SJCRH30 (cell line): ENCODE measurements around the gene KCNF1. TPM values are rescaled to one million over a fixed set of nuclear protein-coding genes. Genes with fewer than 3 reads are reported as not detected.
"Not testable (repeated sequence)": the region's sequence is repeated elsewhere in the genome, so short reads cannot be mapped to it uniquely, and the experiment has no call there.

Source experiments
- DNase-seq, 2 experiments: peaks; one replicate each; pipeline ENCODE4 v3.0.0-alpha.2; 2015 to 2020
- H3K27ac ChIP-seq: fragments of 250-450 bp; sonication (Bioruptor Pico); 2 replicates; pipeline ENCODE4 v1.5.1; 2020; ENCODE audit warnings: mild to moderate bottlenecking, moderate library complexity
- H3K27me3 ChIP-seq: fragments of 250-450 bp; sonication (Bioruptor Pico); 2 replicates; pipeline ENCODE4 v1.5.1; 2020; ENCODE audit warnings: mild to moderate bottlenecking, moderate library complexity
- H3K36me3 ChIP-seq: fragments of 250-450 bp; sonication (Bioruptor Pico); 2 replicates; pipeline ENCODE4 v1.5.1; 2020; ENCODE audit warnings: mild to moderate bottlenecking, moderate library complexity
- H3K4me1 ChIP-seq: fragments of 250-450 bp; sonication (Bioruptor Pico); 2 replicates; pipeline ENCODE4 v1.5.1; 2020; ENCODE audit warnings: mild to moderate bottlenecking, moderate library complexity
- H3K4me3 ChIP-seq: fragments of 250-450 bp; sonication (Bioruptor Pico); 2 replicates; pipeline ENCODE4 v1.5.1; 2020; ENCODE audit warnings: mild to moderate bottlenecking, moderate library complexity
- H3K9me3 ChIP-seq: fragments of 250-450 bp; sonication (Bioruptor Pico); replicated peaks from 2 replicates; pipeline ENCODE4 v1.5.1; 2020; ENCODE audit warnings: mild to moderate bottlenecking, moderate library complexity
- total RNA-seq: library from RNA; depleted of rRNA; stranded (reverse); fragments of >200 nt; shearing (Covaris generic); gene quantifications from 2 replicates; pipeline ENCODE4 v1.2.3, GENCODE V29; 2014

KCNF1 gene
- total RNA-seq, 1 experiment from 2014 or later, result 0.42 TPM

DNA sequence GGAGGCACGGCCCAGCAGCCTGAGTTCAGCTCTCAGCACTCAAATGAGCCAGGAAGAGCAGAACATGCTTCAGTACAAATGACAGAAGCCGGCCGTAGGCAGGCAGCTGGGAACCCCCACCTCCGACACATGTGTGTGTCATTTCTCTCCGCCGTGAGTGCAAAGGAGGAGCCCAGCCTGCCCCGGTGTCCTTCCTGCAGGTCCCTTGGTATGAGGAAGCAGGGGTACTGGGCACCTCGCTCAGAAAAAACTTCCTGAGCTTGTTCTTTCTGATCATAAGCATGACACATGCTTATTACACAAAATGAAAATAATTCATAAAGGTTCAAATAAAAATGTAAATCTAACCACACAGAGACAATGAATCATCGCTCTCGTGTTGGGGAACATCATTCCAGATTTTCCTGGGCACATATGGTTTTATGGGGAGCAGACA, 35.3 kb downstream of the KCNF1 start:
- H3K27ac ChIP-seq, result no peak overlapping the region
- H3K36me3 ChIP-seq, result no peaks in the 10 kb centered on the region
- H3K9me3 ChIP-seq, result no peaks in the 10 kb centered on the region
- no peak overlapping the region for H3K4me3 ChIP-seq
- peaks cover 3% of the 10 kb centered on the region; the same call in 1 of the 2 replicates for H3K27me3 ChIP-seq
- no peak for DNase-seq
- no peaks in the 10 kb centered on the region for H3K4me1 ChIP-seq

DNA sequence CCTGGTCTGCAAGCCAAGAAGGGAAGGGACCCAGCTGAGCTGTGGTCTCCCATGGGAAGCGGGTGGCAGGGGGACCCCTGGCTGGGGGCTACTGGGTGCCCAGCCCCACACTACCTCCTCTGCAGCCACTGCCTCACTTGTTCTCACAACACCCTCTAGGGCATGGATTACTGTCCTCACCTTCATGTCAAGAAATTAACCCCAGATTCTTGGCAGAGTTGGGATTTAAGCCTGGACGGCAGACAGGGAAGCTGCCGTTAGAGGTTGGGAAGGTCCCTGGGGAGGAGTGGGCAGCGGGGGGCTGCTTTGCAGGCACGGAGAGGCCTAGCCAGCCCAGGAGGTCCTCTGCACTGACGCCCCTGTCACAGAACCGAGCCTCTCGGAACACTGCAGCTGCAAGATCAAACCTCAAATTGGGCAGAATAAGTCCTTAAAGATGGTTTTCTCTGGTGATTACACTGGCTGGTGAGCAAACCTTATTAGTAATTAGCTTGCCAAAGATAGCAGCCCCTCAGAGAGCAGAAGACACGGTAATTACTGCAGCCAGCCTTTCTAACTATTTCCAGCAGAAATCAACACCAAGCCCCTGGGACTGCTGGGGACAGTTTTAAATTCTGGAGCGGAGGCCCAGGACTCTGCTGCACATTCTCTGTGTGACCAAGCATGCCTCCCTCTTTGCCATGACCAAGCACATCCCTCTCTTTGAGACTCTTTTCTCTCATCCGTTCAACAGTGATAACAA, 35.9 kb downstream of the KCNF1 start:
- Histone ChIP-seq H3K9me3 (no peaks in the 10 kb centered on the region), H3K27me3 (peaks cover 3% of the 10 kb centered on the region; the same call in 1 of the 2 replicates), H3K27ac (no peak overlapping the region), H3K4me1 (no peaks in the 10 kb centered on the region), H3K4me3 (no peak overlapping the region), H3K36me3 (no peaks in the 10 kb centered on the region)
- no peak for DNase-seq

DNA sequence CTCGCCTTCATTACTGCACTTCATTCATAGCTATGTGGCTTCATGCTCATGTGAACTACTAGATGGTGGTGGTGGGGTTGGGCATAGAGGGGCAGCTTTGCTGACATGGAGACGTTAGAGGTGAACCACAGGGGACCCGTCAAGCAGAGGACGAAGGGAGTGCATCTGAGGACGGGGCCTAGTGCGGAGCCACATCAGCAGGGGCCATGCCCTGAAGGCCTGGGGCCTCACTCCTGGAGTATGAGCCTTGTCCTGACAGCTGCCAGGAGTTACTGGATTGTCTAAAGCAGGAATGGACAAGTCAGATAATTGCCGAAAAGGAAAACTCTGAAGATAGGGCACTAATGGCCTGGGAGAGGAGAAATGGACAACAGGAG, 36.4 kb downstream of the KCNF1 start:
- Histone ChIP-seq H3K4me3 (no peak overlapping the region), H3K27ac (no peak overlapping the region), H3K9me3 (no peaks in the 10 kb centered on the region), H3K27me3 (peaks cover 3% of the 10 kb centered on the region; the same call in 1 of the 2 replicates), H3K36me3 (no peaks in the 10 kb centered on the region), H3K4me1 (no peaks in the 10 kb centered on the region)
- no peak for DNase-seq

DNA sequence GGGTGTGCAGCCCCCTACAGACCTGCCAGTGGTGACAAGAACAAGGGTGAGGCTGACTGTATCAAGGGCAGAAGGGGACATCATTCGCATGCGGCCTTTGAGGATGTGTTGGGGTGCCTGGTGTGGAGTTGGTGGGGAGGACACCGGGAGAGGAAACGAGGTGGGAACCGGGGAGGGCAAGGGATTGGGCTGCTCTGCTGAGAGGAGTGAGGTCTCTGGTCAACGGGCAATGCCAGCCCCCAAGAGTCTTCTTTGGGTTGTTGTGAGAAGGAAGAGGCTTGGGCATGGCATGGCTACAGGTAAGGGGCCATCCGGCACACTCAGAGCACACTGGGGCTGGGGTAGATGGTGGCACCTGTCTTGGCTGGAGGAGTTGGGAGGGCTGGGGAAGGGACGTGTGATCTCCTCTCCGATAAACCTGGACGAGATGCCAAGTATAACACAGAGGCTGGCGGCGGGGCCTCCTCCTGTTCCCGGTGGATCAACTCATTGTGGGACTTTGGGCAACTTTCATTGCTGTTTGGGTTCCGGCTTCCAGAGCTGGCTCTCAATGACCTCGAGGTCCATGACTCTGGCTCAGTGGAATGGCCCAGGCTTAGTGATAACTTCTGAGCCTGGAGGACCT, 37.0 kb downstream of the KCNF1 start:
- Histone ChIP-seq H3K9me3 (no peaks in the 10 kb centered on the region), H3K4me1 (no peaks in the 10 kb centered on the region), H3K36me3 (no peaks in the 10 kb centered on the region), H3K4me3 (no peak overlapping the region), H3K27me3 (peaks cover 3% of the 10 kb centered on the region; the same call in 1 of the 2 replicates), H3K27ac (no peak overlapping the region)
- no peak for DNase-seq

DNA sequence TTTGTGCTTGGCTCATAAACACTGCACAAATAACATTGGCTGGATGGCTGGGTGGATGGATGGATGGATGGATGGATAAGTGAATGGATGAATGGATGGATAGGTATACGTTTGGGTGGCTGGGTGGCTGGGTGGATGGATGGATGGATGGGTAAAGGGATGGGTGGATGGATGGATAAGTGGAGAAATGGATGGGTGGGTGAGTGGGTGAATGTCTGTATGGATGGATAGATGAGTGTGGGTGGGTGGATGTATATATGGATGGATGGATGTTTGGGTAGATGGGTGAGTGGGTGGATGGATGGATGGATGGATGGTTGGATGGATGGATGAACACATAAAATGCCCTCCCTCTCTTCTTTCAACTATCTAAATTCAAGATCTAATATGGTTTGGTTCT, 38.1 kb downstream of the KCNF1 start:
- Histone ChIP-seq H3K27me3 (peaks cover 3% of the 10 kb centered on the region; the same call in 1 of the 2 replicates), H3K4me1 (no peaks in the 10 kb centered on the region), H3K9me3 (no peaks in the 10 kb centered on the region), H3K27ac (no peak overlapping the region), H3K4me3 (no peak overlapping the region), H3K36me3 (no peaks in the 10 kb centered on the region)
- no peak for DNase-seq

DNA sequence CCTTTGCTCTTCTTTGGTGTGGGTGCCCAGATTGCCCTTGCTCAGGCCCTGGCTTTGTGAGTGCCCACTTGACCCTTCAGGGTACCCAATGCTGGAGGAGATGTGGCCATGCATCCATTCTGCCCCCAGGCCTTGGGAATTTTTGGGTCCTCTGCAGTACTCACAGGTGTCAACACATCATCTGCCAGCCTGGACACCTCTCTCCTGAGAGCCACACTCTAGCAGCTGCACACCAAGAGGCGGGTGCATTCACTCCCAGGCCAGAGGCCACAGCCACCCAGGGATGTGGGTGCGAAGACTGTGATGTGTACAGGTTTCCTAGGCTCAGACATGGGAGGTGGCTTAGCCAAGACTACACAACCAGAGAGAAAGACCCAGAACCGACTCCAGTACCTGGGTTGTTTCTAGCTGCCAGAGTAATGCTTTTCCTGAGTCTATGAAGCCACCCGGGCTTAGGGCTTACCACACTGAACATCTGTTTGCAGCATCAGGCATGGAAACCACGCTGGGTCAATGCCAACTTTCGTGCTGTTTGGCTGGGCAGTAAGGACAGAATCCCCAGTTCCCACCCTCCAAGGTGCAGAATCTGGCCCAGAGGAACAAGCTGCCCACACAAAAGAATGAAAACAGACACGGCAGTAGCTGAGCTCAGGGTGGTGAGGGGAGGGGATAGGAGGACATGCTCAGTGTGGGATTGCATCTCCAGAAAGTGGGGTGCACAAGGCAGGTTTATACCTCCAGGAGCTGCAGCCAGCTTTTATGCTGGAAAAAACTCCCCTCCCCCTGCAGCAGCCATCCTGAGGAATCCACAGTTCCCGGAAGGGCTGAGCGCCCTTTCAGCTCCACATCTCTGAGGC, 40.1 kb downstream of the KCNF1 start:
- H3K9me3 ChIP-seq, result no peaks in the 10 kb centered on the region
- no peak for DNase-seq
- no peaks in the 10 kb centered on the region for H3K4me1 ChIP-seq
- H3K36me3 ChIP-seq, result no peaks in the 10 kb centered on the region
- no peak overlapping the region for H3K27ac ChIP-seq
- H3K4me3 ChIP-seq, result no peak overlapping the region
- no peaks in the 10 kb centered on the region; the same call in 1 of the 2 replicates for H3K27me3 ChIP-seq

DNA sequence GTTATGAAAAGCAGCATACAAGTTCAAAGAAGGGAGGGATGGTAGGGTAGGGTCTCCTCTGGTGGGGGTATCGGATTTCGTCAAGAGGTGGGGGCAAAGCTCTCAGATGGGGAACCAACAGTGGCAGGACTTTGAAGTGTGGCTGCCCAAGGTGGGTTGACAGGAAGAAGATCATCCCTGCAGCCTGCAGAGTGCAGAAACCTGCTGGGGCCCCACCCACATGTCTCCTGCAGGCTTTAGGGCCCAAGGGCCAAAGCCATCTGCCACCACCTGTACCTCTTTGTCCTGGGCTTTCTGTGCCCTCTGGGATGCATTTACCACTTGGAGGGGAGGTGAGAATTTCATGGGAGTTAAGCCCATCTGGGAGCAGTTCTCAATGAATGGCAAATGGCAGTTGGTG, 42.7 kb downstream of the KCNF1 start:
- Histone ChIP-seq H3K27me3 (0 out of 2 replicates have a peak, but pooled peaks cover 3% of the 10 kb centered on the region), H3K4me1 (no peaks in the 10 kb centered on the region), H3K4me3 (no peak overlapping the region), H3K27ac (no peak overlapping the region), H3K36me3 (no peaks in the 10 kb centered on the region), H3K9me3 (no peaks in the 10 kb centered on the region)
- DNase-seq, result no peak

DNA sequence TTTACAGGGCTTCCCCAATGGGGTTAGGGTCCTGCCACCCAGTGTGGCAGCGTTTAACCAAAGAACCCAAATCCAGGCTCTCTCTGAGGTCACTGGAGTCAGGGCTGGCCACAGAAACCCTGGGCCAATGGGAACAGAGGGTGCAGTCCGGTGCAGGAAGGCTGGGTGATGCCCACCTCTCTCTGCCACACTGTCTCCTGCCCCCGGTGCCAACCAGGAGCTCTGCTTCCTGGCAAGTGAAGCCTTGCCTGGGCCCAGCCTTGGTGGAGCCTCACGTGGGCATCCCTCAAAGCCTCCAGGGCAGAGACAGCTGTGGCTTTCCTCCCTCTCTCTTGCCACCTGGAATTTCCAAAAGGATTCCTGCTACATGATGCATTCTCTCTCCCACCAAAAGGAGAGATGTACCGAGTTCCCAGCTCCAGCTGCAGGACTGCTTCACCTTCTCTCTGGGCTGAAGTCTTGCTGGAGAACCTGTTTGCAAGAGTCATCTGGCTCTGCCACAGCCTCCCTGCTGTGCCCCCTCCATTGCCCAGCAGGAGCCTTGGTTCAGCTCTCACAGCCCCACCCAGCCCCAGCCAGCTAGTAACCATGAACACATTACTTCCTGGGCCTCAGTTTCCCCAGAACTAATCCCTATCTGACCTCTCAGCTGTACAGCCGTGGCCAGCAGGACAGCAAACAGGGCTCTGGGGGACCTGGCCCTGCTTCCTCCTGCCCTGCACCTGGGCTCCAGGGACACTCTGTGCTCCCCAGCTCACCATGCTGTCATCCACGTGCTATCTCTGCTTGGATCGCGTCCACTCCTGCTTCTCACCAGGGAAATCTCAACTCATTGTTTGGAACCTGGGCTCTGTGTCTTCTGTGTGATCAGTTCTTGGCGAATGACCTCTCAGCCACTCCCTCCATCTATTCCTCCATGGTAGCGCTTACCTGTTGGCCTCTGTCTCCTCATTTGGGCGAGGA, 43.4 kb downstream of the KCNF1 start:
- DNase-seq, result no peak
- no peak overlapping the region for H3K4me3 ChIP-seq
- no peak overlapping the region for H3K27ac ChIP-seq
- H3K36me3 ChIP-seq, result no peaks in the 10 kb centered on the region
- no peaks in the 10 kb centered on the region for H3K4me1 ChIP-seq
- 0 out of 2 replicates have a peak, but pooled peaks cover 3% of the 10 kb centered on the region for H3K27me3 ChIP-seq
- no peaks in the 10 kb centered on the region for H3K9me3 ChIP-seq

DNA sequence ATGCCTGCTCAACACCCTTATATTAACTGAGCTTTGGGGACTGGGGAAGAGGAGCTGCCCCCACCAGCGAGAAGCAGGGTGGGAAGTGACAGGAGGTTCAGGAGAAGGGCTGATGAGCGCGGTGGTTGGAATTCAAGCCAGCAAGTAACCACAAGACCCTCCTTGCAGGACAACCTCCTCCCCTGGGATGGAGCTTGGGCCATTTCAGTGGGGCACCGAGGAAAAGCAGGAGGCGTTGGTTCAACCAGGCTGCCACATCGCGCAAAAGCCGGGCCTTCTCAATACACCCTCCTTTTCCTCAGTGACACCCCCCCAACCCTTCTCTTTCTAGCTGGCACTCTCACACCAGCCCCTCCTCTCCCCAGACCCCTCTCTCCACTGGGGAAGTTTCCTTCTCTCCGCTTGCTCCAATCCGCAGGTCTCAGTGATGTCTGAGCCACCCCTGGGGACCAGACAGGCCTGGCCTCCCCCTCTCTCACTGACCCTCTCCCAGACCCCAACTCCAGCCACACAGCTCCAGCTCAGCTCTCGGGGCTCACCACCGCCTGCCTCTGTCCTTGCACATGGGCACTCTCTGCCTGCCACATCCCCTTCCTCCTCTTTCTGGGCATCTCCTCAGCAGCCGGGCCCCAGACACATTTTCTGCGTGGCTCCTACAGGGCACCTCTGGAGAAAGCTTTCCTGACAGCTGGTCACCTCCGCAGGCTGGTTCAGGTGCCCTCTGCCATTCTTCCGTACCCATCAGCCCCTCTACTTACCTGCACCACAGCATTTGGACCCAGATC, 44.5 kb downstream of the KCNF1 start:
- no peak for DNase-seq
- Histone ChIP-seq H3K36me3 (no peaks in the 10 kb centered on the region), H3K4me3 (no peak overlapping the region), H3K27me3 (0 out of 2 replicates have a peak, but pooled peaks cover 3% of the 10 kb centered on the region), H3K27ac (no peak overlapping the region), H3K9me3 (no peaks in the 10 kb centered on the region), H3K4me1 (no peaks in the 10 kb centered on the region)

DNA sequence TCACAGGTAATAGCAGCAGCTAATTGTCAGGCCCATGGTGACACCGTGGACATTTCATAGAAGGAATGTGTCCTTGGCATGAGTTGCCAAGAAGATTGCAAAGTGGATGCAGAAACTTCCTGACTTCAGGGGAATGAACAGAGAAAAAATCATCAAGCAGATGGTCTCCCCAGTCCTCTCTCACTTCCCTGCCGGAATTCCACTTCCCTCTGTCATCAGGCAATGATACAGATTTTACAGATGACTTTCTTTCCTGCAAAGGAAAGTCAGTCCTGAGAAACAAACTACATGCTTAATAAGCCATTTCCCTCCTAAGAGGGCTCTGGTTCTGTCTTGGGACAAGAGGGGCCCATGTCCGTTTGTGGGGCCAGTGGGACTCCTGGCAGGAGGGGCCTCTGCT, 45.7 kb downstream of the KCNF1 start:
- H3K4me1 ChIP-seq, result no peaks in the 10 kb centered on the region
- no peak for DNase-seq
- no peaks in the 10 kb centered on the region for H3K9me3 ChIP-seq
- H3K27ac ChIP-seq, result no peak overlapping the region
- H3K4me3 ChIP-seq, result no peak overlapping the region
- 0 out of 2 replicates have a peak, but pooled peaks cover 3% of the 10 kb centered on the region for H3K27me3 ChIP-seq
- H3K36me3 ChIP-seq, result no peaks in the 10 kb centered on the region

DNA sequence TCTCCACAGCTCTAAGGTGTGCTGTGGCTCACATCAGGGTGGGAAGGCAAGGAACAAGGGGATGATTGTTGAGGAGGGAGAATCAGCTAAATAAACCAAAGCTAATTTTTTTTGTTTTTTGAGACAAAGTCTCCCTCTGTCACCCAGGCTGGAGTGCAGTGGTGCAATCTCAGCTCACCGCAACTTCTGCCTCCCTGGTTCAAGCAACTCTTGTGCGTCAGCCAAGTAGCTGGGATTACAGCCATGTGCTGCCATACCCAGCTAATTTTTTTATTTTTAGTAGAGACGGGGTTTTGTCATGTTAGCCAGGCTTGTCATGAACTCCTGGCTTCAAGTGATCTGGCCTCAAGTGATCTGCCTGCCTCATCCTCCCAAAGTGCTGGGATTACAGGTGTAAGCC, 46.7 kb downstream of the KCNF1 start:
- H3K27ac ChIP-seq, H3K4me3 ChIP-seq, H3K27me3 ChIP-seq, H3K9me3 ChIP-seq, H3K4me1 ChIP-seq, DNase-seq, H3K36me3 ChIP-seq: not testable (repeated sequence)

DNA sequence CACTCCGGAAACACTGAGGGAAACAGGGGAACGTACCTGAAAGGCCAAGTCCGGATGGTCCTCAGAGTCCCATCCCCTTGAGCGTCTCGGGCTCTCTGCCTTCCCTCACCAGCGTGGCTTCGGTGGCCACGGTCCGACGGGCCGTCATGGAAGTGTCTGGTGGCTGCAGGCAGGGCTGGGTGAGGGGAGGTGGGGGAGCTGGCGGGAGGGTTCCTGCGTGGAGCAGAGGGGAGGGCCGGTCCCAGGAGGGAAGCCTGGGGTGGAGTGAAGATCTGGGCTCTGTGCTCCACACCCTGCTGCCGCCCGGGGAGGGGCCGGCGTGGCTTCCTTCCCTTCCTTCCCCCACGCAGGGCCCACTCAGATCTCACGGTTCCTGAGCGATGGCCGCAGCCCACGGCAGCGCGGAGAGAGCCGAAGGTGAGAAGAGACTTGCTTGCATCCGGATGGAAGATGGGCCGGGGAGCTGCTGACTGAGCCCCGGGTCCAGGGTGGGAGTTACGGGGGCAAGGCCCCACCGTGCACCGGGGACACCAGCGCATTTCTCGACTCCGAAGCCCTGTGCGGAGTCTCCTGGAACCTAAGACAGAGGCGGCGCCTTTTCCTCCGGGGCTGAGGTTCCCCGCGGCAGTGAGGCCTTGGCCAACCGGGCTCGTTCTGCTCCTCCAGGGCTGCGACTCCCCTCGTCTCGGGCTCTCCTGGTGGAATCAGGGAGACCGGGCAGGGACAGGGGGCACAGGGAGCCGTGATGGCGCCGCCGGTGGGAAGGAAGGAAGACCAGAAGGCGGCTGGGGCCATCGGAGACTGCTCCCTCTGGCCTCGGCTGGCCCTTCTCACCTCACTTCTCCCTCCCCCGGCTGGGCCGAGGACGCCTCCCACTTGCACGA, 49.1 kb downstream of the KCNF1 start:
- H3K36me3 ChIP-seq, result no peaks in the 10 kb centered on the region
- no peak overlapping the region for H3K4me3 ChIP-seq
- no peaks in the 10 kb centered on the region for H3K4me1 ChIP-seq
- H3K27ac ChIP-seq, result no peak overlapping the region
- H3K27me3 ChIP-seq, result peaks cover 15% of the 10 kb centered on the region
- no peaks in the 10 kb centered on the region for H3K9me3 ChIP-seq
- no peak for DNase-seq

DNA sequence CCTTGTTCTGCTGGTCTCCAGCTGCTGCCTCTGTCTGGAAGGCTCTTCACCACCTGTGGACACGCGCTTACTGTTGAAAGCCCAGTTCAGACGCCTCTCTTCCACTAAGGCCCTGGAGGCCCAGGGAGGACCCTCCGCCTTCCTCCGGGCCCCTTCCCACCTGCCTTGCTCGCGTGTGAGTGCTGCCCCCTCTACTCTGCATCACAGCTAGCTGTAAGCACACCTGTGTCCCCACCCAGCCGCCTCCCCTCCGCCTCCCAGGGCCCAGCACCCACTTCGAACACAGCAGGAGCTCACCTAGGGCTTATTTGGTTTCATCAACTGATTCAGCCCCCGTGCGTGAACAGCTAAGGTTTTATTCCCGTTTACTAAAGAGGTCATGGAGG, 49.7 kb downstream of the KCNF1 start:
- Histone ChIP-seq H3K9me3 (no peaks in the 10 kb centered on the region), H3K4me1 (no peaks in the 10 kb centered on the region), H3K27ac (no peak overlapping the region), H3K4me3 (no peak overlapping the region), H3K27me3 (peaks cover 15% of the 10 kb centered on the region), H3K36me3 (no peaks in the 10 kb centered on the region)
- DNase-seq, result no peak
